GM12874 (cell line): Measurements from ENCODE around the gene FCN3.

Source experiments
- TF ChIP-seq, protein P1 (sequence below): IDR thresholded peaks from 2 replicates; pipeline ENCODE4 v1.5.1; 2011; ENCODE audit warnings: low read depth, mild to moderate bottlenecking, control low read depth, low read length, moderate library complexity; ENCODE audit not compliant: insufficient read depth

FCN3 gene

DNA sequence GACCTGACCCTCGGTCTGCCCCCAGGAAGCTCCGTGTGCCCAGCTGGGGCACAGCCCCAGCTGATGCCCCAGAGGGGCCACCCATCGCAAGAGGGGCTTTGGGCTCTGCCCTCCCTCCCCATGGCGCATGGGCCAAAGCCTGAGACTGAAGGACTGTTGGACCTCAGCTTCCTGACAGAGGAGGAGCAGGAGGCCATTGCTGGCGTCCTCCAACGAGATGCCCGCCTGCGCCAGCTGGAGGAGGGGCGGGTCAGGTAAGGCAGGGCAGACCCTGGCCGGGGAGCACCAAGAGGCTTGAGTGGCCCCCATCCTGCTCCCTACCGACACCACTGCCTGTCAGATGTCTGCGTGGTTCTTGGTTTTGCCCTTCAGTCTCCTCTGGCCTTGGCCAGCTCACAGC, 29.4 kb downstream of the FCN3 start:
- TF ChIP-seq, protein P1, sequence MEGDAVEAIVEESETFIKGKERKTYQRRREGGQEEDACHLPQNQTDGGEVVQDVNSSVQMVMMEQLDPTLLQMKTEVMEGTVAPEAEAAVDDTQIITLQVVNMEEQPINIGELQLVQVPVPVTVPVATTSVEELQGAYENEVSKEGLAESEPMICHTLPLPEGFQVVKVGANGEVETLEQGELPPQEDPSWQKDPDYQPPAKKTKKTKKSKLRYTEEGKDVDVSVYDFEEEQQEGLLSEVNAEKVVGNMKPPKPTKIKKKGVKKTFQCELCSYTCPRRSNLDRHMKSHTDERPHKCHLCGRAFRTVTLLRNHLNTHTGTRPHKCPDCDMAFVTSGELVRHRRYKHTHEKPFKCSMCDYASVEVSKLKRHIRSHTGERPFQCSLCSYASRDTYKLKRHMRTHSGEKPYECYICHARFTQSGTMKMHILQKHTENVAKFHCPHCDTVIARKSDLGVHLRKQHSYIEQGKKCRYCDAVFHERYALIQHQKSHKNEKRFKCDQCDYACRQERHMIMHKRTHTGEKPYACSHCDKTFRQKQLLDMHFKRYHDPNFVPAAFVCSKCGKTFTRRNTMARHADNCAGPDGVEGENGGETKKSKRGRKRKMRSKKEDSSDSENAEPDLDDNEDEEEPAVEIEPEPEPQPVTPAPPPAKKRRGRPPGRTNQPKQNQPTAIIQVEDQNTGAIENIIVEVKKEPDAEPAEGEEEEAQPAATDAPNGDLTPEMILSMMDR = no peak

- TF ChIP-seq, protein P1 = no peak
Measured at GRCh38 chr1:27343639-27344025, 31.0 kb downstream of the FCN3 start.

- TF ChIP-seq, protein P1 = no peak
Measured at GRCh38 chr1:27342778-27343638, 31.6 kb downstream of the FCN3 start.

DNA sequence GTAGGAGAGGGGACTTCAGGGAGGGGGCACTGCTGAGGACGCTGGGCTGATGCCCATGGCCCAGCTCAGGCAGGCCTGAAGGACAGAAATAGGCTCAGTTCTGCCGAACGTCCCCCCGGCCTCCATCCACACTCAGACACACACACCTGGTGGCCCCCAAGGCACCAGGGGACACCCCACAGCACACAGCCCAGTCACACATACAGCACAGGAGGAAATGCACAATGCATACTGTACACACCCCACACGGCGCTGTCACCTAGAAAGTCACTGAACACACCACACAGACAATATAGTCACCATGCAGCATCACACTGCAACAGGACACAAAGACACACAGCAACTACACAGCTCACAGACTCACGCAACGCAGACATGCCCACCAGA, 32.2 kb downstream of the FCN3 start:
- TF ChIP-seq, protein P1 = 0 out of 2 replicates have a peak, but pooled peaks have one; percentile 3

DNA sequence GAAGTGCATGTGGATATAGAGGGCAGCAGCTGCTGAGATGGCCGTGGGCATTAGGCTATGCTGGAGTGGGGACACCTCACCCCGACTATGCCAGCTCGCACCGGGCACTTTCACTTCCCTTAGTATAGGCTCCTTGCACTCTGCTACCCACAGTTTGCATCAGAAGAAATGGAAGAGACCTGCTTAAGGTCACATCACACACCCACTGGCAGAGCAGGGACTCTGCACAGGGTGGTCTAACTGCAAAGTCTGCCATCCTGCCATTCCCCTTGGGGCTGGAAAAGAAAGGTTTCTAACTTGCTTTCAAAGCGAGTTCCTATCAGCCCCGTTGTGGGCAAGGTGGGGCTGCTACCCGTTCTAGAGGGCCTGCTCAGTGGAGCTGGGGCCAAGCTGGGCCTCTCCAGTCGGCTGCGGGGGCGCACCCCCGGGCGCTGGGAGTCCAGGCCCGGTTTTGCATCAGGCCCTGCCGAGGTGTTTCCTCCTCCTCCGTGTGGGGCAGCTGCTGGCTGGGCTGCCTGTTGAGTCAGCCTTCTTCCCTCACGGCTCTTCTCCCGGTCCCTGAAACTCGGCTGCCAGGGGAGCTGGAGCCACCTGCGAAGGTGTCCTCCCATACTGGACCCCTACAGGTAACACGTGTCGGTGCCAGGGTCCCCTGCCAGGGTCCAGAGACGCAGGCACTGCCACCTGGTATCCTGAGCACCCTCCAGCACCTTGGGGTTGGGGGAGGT, 32.9 kb downstream of the FCN3 start, which contains the start of gene SYTL1:
Gene SYTL1, plus strand, starts transcription at position 498 of the 728 bp plus-strand sequence. CDS start 3,313 bp downstream, outside the sequence.
- TF ChIP-seq, protein P1 = no peak

GRCh38 chr1:27339213-27339612, 35.4 kb downstream of the FCN3 start:
- TF ChIP-seq, protein P1 = no peak

- TF ChIP-seq, protein P1 = no peak
Measured at GRCh38 chr1:27338751-27339150, 35.9 kb downstream of the FCN3 start.
